Measurements from ENCODE around the gene SYCE3. TPM values are rescaled to one million over a fixed set of nuclear protein-coding genes. Genes with fewer than 3 reads are reported as not detected.

SYCE3 gene
- polyA plus RNA-seq, 1 of the 3 experiments (the other 2 are of a cell fraction) = 3.6 TPM

DNA sequence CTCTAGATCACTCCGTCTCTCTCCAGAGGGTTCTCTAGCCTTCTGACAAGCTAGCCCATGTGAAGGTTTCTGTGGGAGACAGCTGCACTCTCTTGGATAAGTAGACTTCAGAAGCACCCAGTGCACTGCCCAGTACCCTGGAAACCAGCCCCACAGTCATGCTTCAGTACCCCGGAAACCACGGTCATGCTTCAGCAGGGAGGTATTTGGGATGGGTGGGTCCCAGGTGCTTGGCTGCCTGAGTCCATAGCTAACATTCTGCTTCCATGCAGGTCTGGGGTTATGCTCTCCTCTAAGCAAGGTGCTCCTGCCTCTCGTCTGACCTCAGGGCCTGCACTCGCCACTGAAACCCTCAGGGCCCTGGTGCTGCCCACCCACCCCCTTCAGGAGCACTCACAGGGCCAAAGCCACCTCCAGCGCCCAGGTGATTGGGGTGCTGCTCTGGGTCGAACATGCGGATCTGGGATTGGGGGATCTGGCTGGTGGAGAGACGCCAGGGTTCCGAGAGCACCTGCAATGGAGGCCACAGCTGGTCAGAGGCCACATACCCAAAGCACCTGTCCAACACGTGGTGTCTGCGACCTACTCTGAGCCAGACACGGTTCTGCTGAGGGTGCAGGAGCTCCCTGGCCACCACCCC lies 7.3 kb upstream of the SYCE3 start:
- Histone ChIP-seq H3K27ac (ENCODE audit: low read depth in 2 of 2, low read length in 1 of 2) (no peak overlapping the region), H3K79me2 (ENCODE audit: insufficient read depth) (no peaks in the 10 kb centered on the region), H3F3A (replicated peaks; ENCODE audit: insufficient read depth) (no peaks in the 10 kb centered on the region), H3K27me3 (ENCODE audit: insufficient read depth) (no peaks in the 10 kb centered on the region), H3K9me2 (no peaks in the 10 kb centered on the region), H3K9ac (no peak overlapping the region), H3K4me3 (ENCODE audit: low read depth in 2 of 2, low read length in 1 of 2) (no peak overlapping the region), H3K9me3 (no peaks in the 10 kb centered on the region), H2AFZ (ENCODE audit: low read depth) (no peak overlapping the region), H3K36me3 (replicated peaks in 1 of 2; ENCODE audit: control insufficient read depth in 1 of 2, insufficient read depth in 2 of 2, low read length in 1 of 2) (peaks cover 0 to 56% of the 10 kb centered on the region in 2 experiments), H4K20me1 (ENCODE audit: insufficient read depth) (no peaks in the 10 kb centered on the region), H3K4me2 (no peak overlapping the region), H3K4me1 (ENCODE audit: control insufficient read depth in 1 of 2, insufficient read depth in 2 of 2, low read depth in 1 of 2, low read length in 1 of 2) (no peaks in the 10 kb centered on the region)
- no peak for TF ChIP-seq SMC3 (IDR thresholded peaks at IDR 0.05; ENCODE audit: low read depth, low read length)
- no peak for TF ChIP-seq ELF1 (IDR thresholded peaks at IDR 0.05)
- no peak for TF ChIP-seq IRF3 (IDR thresholded peaks at IDR 0.05; ENCODE audit: low read depth, low read length)
- TF ChIP-seq NRF1 (IDR thresholded peaks at IDR 0.05; ENCODE audit: low read depth, low read length) = no peak
- no peak for TF ChIP-seq FOXM1 (IDR thresholded peaks at IDR 0.05; ENCODE audit: low read depth)
- TF ChIP-seq NFIC (IDR thresholded peaks at IDR 0.05; ENCODE audit: borderline replicate concordance) = no peak
- TF ChIP-seq RXRA (IDR thresholded peaks at IDR 0.05; ENCODE audit: borderline replicate concordance, low read depth) = no peak
- TF ChIP-seq TEAD4 (IDR thresholded peaks at IDR 0.05; ENCODE audit: borderline replicate concordance, insufficient read depth) = no peak
- TF ChIP-seq, protein P1, sequence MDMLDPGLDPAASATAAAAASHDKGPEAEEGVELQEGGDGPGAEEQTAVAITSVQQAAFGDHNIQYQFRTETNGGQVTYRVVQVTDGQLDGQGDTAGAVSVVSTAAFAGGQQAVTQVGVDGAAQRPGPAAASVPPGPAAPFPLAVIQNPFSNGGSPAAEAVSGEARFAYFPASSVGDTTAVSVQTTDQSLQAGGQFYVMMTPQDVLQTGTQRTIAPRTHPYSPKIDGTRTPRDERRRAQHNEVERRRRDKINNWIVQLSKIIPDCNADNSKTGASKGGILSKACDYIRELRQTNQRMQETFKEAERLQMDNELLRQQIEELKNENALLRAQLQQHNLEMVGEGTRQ (IDR thresholded peaks at IDR 0.05; ENCODE audit: borderline replicate concordance, low read depth, low read length) = no peak
- TF ChIP-seq ZBTB33 (IDR thresholded peaks at IDR 0.05; ENCODE audit: borderline replicate concordance, low read depth) = no peak
- TF ChIP-seq CTCF (IDR thresholded peaks at IDR 0.05) = no peak
- TF ChIP-seq CHD2 (IDR thresholded peaks at IDR 0.05; ENCODE audit: low read length, partially characterized antibody) = no peak
- no peak for TF ChIP-seq REST (IDR thresholded peaks at IDR 0.05; ENCODE audit: low read depth, low read length)
- no peak for TF ChIP-seq GABPA (IDR thresholded peaks at IDR 0.05; ENCODE audit: low read depth)
- no peak for TF ChIP-seq MXI1 (IDR thresholded peaks at IDR 0.05; ENCODE audit: low read depth, low read length)
- TF ChIP-seq EP300 (IDR thresholded peaks at IDR 0.05; ENCODE audit: borderline replicate concordance in 1 of 2, low read depth in 1 of 2, low read length in 1 of 2) = no peak
- WGBS (ENCODE audit: low lambda C conversion rate) = 100% methylated on average over 3 of the region's 13 CpGs
- DNase-seq = no peak
- CTCF ChIA-PET = interaction anchor here (0.9 to 1.6 kb wide), 3 partner anchors 44 to 72 kb away, joined by 3 to 5 read pairs (median 3); partner anchors contain the start of gene SCO2
- POLR2A ChIA-PET = interaction anchor here (0.9 kb wide), 1 partner anchor 12 kb away, joined by 4 read pairs; no protein-coding TSS in a partner anchor
